Measurements from ENCODE around the gene LIPM.

DNA sequence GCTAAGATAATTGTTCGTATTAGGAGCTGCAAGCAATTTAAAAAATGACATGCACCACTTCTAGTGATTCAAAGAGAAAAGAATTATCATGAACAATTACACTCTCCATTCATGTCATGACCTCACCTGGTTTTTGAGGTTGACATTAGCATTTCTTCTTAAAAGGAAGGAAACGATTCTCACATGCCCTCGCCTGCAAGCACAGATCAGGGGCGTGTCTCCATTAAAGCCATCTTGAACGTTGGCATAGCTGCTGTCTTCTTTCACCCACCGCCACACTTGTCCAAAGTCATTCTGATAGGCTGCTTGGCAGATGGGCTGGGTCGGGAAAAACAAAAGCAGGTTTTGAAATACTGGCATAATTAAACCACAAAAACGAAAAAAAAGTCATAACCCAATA is 29.2 kb downstream of the LIPM start:
- TF ChIP-seq BHLHE40 (IDR thresholded peaks at IDR 0.05; ENCODE audit: borderline replicate concordance) (no peak), FOXA1 (IDR thresholded peaks at IDR 0.05) (no peak), SP1 (IDR thresholded peaks at IDR 0.05) (no peak), SUZ12 (IDR thresholded peaks at IDR 0.05) (no peak), TARDBP (IDR thresholded peaks at IDR 0.05) (no peak), ARNT (IDR thresholded peaks at IDR 0.05) (no peak), L3MBTL2 (conservative IDR thresholded peaks at IDR 0.05) (no peak), ELF4 (IDR thresholded peaks at IDR 0.05) (no peak)

Data from HEK293T (cell line).